Mammary epithelial cell (primary cell): ENCODE results near the gene FBXO33.

ENCODE experiments used
- CTCF ChIP-seq, 2 donors: IDR thresholded peaks in 1 of 2; conservative IDR thresholded peaks in 1 of 2; 2 replicates each; pipeline ENCODE4 v1.5.1; 2011 to 2012; ENCODE audit warnings: inconsistent platforms in 2 of 2, low read length in 2 of 2, mild to moderate bottlenecking in 2 of 2, control low read depth in 1 of 2, low read depth in 1 of 2; ENCODE audit not compliant: insufficient read depth in 1 of 2; ENCODE audit errors: extremely low read depth in 1 of 2
- EZH2 ChIP-seq: IDR thresholded peaks from 2 replicates; pipeline ENCODE4 v1.6.1; 2012; ENCODE audit warnings: low read length, inconsistent platforms, borderline replicate concordance

- TF ChIP-seq CTCF (conservative IDR thresholded peaks at IDR 0.05 in 1 of 2, IDR thresholded peaks at IDR 0.05 in 1 of 2; ENCODE audit: extremely low read depth in 1 of 2, insufficient read depth in 1 of 2, low read depth in 1 of 2, low read length in 2 of 2) (no peak), EZH2 (no peak)
Measured at GRCh38 chr14:39370415-39370814, 61.8 kb downstream of the FBXO33 start.
